ENCODE measurements around the gene TEX14. TPM values are rescaled to one million over a fixed set of nuclear protein-coding genes. Genes with fewer than 3 reads are reported as not detected.

Gene TEX14
- total RNA-seq, 2 donors from 2014 or later: not detected

DNA sequence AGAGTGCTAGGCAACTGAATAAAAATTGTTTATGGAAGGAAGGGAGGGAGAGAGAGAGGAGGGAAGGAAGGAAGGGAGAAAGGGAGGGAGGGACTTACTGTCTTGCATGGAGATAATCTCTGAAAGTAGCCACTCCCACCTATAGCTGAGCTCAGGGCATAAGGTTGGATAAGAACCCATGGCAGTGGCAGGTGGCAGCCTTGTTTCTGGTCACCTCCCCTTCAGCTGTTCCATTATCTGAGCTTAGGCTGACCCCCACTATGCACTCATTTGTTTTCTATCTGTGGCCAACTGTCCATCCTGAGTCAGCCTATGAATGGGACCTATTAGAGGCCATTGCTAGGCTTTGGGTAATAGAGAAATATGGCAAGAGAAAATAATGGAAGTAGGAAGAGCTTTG lies 152.1 kb downstream of the TEX14 start:
- TF ChIP-seq, protein P1, sequence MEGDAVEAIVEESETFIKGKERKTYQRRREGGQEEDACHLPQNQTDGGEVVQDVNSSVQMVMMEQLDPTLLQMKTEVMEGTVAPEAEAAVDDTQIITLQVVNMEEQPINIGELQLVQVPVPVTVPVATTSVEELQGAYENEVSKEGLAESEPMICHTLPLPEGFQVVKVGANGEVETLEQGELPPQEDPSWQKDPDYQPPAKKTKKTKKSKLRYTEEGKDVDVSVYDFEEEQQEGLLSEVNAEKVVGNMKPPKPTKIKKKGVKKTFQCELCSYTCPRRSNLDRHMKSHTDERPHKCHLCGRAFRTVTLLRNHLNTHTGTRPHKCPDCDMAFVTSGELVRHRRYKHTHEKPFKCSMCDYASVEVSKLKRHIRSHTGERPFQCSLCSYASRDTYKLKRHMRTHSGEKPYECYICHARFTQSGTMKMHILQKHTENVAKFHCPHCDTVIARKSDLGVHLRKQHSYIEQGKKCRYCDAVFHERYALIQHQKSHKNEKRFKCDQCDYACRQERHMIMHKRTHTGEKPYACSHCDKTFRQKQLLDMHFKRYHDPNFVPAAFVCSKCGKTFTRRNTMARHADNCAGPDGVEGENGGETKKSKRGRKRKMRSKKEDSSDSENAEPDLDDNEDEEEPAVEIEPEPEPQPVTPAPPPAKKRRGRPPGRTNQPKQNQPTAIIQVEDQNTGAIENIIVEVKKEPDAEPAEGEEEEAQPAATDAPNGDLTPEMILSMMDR (IDR thresholded peaks at IDR 0.05): no peak
- no peak overlapping the region for H3K27ac ChIP-seq
- H3K4me1 ChIP-seq: peaks cover 0 to 38% of the 10 kb centered on the region in 2 donors

DNA sequence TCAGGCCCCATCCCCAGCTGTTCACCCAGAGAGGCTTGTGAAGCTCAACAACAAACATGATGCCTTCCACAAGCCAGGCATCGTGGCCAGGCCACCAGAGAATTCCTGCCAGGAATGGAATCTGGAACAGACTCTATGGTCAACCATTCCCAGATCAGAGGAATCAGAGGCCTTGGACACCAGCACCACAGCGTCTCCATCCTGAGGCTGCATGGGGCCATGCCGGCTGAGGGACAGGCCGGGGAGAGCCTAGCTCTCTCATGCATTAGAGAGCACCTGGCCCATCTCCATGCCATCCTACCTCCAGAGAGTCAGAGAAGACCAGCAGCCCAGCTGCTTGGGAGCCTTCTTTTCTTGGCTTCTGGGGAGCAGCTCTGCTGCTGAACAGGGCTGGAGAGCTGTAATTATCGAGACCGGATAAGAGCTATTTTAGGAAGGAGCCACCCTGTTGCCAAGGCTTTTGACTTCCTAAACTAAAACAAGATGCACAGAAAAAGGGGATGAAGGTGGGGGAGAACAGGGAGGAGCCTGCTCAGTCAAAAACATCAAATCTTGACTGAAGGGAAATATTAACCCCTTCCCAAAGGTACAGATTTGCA lies 152.9 kb downstream of the TEX14 start:
- no peak overlapping the region for H3K4me3 ChIP-seq
- H3K9me3 ChIP-seq: no peaks in the 10 kb centered on the region
- DNase-seq (ENCODE audit: low spot score): no peak
- peaks cover 0 to 46% of the 10 kb centered on the region in 2 donors for H3K4me1 ChIP-seq
- H3K36me3 ChIP-seq: no peaks in the 10 kb centered on the region
- TF ChIP-seq, protein P1 (IDR thresholded peaks at IDR 0.05): no peak
- H3K27ac ChIP-seq: peak overlapping the region; percentile 18 to 29
- H3K27me3 ChIP-seq: no peaks in the 10 kb centered on the region

More for the DNA sequence above, 152.1 kb downstream of the TEX14 start:
- no peaks in the 10 kb centered on the region for H3K9me3 ChIP-seq
- H3K27me3 ChIP-seq: no peaks in the 10 kb centered on the region
- DNase-seq (ENCODE audit: low spot score): no peak
- no peak overlapping the region for H3K4me3 ChIP-seq
- H3K36me3 ChIP-seq: no peaks in the 10 kb centered on the region

DNA sequence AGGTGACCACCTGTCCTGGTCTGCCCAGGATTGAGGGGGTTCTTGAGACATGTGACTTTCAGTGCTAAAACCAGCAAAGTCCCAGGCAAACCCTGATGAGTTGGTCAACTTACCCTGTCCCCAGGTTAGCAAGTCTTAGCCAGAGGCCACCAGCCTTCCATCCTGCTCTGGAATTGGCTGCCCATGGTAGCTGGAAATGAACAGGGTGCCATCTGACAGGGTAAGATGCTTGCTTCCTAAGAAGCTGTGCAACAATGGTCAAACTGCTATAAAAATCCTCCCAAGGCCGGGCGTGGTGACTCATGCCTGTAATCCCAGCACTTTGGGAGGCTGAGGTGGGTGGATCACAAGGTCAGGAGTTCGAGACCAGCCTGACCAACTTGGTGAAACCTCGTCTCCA lies 154.6 kb downstream of the TEX14 start:
- no peak for DNase-seq (ENCODE audit: low spot score)
- TF ChIP-seq, protein P1 (IDR thresholded peaks at IDR 0.05): no peak
- Histone ChIP-seq H3K27me3 (no peaks in the 10 kb centered on the region), H3K27ac (no peak overlapping the region), H3K36me3 (no peaks in the 10 kb centered on the region), H3K4me3 (no peak overlapping the region), H3K9me3 (no peaks in the 10 kb centered on the region), H3K4me1 (peaks cover 0 to 54% of the 10 kb centered on the region in 2 donors)

DNA sequence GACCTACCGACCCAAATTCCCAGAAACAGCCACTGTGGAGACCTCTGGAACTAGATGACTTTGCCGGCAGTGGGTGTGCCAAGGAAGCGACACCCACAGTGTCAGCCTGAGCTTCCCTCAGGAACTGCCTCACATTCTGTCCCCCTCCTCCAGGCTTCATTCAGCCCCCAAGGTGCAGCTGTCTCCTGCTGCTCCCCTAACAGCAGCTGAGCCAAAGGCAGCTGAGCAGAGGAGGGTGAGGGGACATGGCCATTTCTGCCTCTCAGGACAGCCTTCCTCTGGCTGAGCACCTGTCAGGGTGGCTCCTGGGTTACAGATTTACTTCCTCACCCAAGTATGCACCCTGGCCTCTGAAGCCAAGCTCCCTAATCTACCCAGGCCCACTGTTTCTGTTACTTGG lies 155.3 kb downstream of the TEX14 start:
- Histone ChIP-seq H3K36me3 (no peaks in the 10 kb centered on the region), H3K4me1 (peaks cover 0 to 58% of the 10 kb centered on the region in 2 donors), H3K27me3 (no peaks in the 10 kb centered on the region), H3K9me3 (no peaks in the 10 kb centered on the region), H3K4me3 (no peak overlapping the region), H3K27ac (no peak overlapping the region)
- TF ChIP-seq, protein P1 (IDR thresholded peaks at IDR 0.05): no peak
- no peak for DNase-seq (ENCODE audit: low spot score)

DNA sequence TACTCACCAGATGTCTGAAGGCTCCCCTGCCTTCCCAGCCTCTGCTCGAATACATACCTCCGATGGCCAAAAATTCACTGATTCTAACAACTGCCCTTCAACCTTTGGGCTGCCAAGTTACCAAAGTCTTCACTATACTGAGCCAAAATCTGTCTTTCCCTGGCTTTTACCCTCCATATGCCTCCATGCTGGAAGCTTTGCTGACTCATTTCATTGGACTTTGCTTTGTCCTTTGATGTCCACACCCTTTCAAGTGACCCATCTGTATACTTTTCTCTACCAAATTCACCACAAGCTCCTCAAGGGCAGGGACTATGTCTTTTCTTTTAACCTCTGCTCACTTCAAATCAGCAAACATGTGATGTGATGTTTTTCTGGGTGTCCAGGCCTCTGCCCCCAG lies 156.4 kb downstream of the TEX14 start:
- Histone ChIP-seq H3K27ac (peak overlapping the region; percentile 49 to 54), H3K4me1 (peaks cover 0 to 69% of the 10 kb centered on the region in 2 donors), H3K4me3 (no peak overlapping the region), H3K9me3 (no peaks in the 10 kb centered on the region), H3K27me3 (no peaks in the 10 kb centered on the region), H3K36me3 (no peaks in the 10 kb centered on the region)
- TF ChIP-seq, protein P1 (IDR thresholded peaks at IDR 0.05): no peak
- DNase-seq (ENCODE audit: low spot score): no peak

DNA sequence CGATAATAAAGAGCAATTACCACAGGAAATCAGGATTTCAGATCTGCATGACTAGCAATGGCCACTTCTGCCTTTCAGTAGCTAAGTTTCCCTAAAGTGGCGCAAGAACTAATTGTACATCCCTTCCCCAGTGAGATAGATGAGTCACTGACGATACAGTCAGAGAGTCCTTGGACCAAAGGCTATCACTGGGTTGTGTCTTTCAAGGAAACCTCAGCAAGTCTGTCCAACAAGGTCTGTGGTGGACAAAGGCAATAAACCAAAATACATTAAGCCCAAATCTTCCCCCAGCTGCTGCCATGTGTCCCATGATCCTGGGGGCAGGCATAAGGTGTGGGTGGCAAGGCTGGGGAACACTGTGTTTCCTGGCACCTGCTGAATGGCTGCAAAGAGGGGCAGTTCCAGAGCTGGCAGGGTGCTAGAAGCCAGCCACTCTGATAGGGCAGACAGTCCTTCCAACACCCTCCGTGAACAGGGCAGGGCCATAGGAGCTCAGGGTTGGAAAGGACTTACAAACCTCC lies 156.9 kb downstream of the TEX14 start:
- Histone ChIP-seq H3K27me3 (no peaks in the 10 kb centered on the region), H3K36me3 (no peaks in the 10 kb centered on the region), H3K4me3 (no peak overlapping the region), H3K9me3 (no peaks in the 10 kb centered on the region), H3K4me1 (peaks cover 0 to 69% of the 10 kb centered on the region in 2 donors), H3K27ac (peak overlapping the region; percentile 49 to 54)
- TF ChIP-seq, protein P1 (IDR thresholded peaks at IDR 0.05): no peak
- DNase-seq (ENCODE audit: low spot score): no peak

Data from right atrium auricular region (tissue), 2 donors.